Measurements from ENCODE around the gene SHLD3.
"Not testable (repeated sequence)": the region's sequence is repeated elsewhere in the genome, so short reads cannot be mapped to it uniquely, and the experiment has no call there.

SHLD3 gene

DNA sequence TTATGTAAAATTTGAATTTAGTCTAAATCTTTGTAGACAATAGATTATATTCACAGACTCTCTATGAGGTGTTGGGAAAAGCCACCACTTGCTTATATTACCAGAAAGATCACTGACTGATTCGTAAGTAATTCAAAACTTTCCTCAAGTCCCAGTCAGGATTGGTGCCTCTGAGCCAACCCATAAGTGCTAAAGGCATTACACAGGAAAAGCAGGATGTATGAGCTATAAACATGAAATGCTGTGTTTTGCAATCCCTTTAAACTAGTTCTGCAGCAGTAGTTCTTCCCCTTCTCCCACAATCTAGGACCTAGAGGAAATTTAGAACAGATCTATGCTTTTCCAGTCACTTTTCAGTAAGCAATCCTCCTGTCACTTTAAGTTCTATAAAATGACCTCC, 48.0 kb downstream of the SHLD3 start:
- no peak for DNase-seq (ENCODE audit: insufficient read length, low spot score)
- no peak for FAIRE-seq
- no peak for TF ChIP-seq SPI1 (IDR thresholded peaks at IDR 0.05; ENCODE audit: low read depth, low read length)

DNA sequence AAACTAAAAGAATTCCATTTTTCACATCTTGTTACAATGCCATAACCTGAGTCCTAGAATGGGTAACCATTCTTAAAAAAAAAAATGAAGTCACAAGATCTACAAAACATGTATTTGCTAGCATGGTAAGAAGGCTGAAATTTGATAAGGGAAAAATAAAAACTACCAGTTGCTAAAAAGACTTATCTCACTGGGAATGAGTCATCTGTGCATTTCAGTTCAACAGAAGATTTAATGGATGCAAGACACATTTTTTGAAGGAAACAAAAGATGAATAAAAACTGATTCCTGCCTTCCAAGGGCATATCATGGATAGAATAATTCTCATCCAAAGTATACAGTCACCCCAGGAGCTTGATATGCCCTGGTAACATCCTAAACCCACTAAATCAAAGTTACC, 49.9 kb downstream of the SHLD3 start:
- TF ChIP-seq TAF1 (IDR thresholded peaks at IDR 0.05; ENCODE audit: low read depth, low read length) (no peak), SPI1 (IDR thresholded peaks at IDR 0.05; ENCODE audit: low read depth, low read length) (no peak), POU2F2 (IDR thresholded peaks at IDR 0.05; ENCODE audit: low read depth, low read length) (no peak), PAX5 (IDR thresholded peaks at IDR 0.05; ENCODE audit: insufficient read depth, low read length, severe bottlenecking) (no peak), POLR2A (IDR thresholded peaks at IDR 0.05; ENCODE audit: low read depth, low read length) (no peak), POLR2AphosphoS5 (IDR thresholded peaks at IDR 0.05; ENCODE audit: low read depth, low read length) (no peak)
- DNase-seq (ENCODE audit: insufficient read length, low spot score), result no peak
- no peak for FAIRE-seq

DNA sequence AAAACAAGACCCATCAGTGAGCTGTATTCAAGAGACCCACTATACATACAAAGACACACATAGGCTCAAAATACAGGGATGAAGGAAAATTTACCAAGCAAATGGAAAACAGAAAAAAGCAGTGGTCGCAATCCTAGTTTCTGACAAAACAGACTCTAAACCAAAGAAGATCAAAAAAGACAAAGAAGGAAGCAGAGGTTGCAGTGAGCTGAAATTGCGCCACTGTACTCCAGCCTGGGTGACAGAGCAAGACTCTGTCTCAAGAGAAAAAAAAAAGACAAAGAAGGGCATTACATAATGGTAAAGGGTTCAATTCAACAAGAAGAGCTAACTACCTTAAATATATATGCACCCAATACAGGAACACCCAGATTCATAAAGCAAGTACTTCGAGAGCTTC, 51.2 kb downstream of the SHLD3 start:
- not testable (repeated sequence) for FAIRE-seq; DNase-seq (ENCODE audit: insufficient read length, low spot score)

Measured in GM12891 (cell line).